Cardiac fibroblast (primary cell): Measurements from ENCODE around the gene LRRC75A.

Source experiments
- DNase-seq, 2 donors: peaks; one replicate each; pipeline versions ENCODE4 v3.0.0 to v3.0.0-alpha.2; 2010; ENCODE audit warnings: low read depth in 2 of 2
- H3K4me3 ChIP-seq, 2 donors: replicated peaks in 1 of 2; 1 replicate in 1 of 2; 2 replicates in 1 of 2; pipeline ENCODE4 v1.5.1; 2011; ENCODE audit warnings: low read depth in 2 of 2, low read length in 2 of 2, mild to moderate bottlenecking in 2 of 2, moderate library complexity in 1 of 2
- TF ChIP-seq, protein P1 (sequence below): IDR thresholded peaks from one replicate; pipeline ENCODE4 v1.5.1; 2011; ENCODE audit warnings: low read depth, mild to moderate bottlenecking, low read length, inconsistent platforms

The LRRC75A gene

DNA sequence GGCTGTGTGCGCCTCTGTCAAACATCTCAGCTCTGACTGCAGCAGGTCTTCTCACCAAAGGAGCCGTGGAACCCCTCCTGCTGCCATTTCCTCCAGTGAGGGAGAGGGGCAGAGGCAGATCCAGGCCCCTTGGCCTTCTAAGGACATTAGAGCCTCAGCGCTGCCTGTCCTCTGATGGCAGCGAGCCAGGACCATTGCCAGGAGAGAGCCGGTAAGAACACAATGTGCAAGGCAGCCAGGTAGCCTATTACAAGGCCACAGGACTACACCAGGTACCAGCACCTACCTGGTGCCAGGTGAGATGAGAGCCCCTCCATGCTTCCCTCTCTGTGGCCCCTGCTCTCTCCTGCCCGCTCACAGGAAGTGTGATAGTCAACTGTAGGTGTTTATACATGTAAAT is 11.0 kb downstream of the LRRC75A start:
- no peak overlapping the region for H3K4me3 ChIP-seq
- no peak for DNase-seq
- TF ChIP-seq, protein P1, sequence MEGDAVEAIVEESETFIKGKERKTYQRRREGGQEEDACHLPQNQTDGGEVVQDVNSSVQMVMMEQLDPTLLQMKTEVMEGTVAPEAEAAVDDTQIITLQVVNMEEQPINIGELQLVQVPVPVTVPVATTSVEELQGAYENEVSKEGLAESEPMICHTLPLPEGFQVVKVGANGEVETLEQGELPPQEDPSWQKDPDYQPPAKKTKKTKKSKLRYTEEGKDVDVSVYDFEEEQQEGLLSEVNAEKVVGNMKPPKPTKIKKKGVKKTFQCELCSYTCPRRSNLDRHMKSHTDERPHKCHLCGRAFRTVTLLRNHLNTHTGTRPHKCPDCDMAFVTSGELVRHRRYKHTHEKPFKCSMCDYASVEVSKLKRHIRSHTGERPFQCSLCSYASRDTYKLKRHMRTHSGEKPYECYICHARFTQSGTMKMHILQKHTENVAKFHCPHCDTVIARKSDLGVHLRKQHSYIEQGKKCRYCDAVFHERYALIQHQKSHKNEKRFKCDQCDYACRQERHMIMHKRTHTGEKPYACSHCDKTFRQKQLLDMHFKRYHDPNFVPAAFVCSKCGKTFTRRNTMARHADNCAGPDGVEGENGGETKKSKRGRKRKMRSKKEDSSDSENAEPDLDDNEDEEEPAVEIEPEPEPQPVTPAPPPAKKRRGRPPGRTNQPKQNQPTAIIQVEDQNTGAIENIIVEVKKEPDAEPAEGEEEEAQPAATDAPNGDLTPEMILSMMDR, result no peak

DNA sequence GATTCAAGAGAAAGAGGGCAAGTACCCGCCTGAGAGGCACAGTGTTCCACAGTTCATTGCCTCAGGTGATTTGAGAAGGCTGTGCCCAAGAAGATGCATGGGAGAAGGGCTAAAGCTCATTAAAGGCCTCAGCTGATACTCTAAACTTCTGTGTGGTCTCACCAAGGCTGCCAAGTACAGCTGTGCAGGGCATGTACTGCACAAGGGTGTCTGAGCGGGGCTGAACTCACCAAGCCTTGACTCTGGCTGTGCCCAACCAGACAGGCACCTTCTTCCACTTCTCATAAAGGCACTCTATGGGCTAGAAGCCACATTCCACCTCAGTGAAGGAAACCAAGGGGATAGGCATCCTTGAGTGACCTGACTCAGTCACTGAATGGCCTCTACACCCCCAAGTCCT is 12.7 kb downstream of the LRRC75A start:
- no peak for DNase-seq
- TF ChIP-seq, protein P1, result no peak
- no peak overlapping the region for H3K4me3 ChIP-seq

DNA sequence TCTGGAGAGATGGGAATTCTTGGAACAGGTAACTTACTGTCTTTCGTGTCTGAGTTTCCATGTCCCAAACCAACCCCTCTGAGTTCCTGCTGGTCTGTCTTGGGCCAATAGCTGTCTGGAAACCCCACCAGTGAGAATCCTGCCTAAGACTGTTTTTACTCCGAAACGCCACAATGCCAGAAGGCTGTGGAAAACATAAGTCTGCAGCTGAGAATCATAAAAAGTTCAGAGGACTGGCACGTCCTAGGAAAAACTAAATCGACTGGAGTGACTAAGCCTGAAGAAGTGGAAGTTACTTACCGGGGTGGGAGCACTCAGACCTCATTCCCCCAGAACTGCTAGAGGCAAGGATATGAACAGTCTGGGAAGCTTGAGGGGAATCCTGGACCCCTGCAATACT is 13.3 kb downstream of the LRRC75A start:
- no peak overlapping the region for H3K4me3 ChIP-seq
- DNase-seq, result no peak
- TF ChIP-seq, protein P1, result no peak

DNA sequence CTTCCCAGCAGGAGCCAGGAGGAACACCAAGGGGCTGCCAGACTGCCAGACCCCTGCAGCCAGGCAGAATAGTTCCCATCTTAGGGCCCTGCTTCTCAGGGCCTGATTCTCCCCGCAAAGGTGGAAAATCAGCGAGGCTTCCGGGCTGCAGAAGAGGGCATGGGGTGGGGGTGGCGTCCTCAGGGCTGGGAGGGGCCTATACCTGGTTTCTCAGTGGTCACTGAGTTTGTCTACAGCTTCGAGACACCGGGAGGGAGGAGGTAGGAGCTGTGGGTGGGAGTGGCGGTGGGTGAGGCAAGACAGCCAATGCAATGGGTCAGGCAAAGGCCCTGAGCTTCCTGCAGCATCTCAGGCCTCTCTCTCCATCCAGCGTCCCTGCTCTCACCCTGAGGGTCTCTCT is 14.3 kb downstream of the LRRC75A start:
- no peak overlapping the region for H3K4me3 ChIP-seq
- TF ChIP-seq, protein P1, result no peak
- no peak for DNase-seq

DNA sequence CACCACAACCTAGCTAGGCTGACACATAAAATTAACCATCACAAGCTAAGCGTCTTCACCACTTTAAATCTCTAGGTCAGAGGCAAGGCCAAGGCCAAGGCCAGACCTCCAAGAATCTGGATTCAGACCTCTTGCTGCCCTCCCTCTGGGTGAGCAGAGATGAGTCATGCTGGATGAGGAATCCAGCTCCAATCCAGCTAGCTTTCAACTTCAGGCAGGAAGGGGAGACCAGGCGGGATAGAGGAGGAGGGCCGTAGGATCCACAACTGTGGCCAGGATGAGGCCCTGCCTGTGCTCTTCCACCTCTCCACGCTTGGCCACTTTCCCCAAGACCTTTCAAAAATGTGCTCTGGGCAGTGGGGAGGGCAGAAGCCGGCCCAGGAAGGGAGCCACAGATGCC is 14.7 kb downstream of the LRRC75A start:
- no peak overlapping the region for H3K4me3 ChIP-seq
- DNase-seq, result peak; percentile 77 to 89
- TF ChIP-seq, protein P1, result no peak

DNA sequence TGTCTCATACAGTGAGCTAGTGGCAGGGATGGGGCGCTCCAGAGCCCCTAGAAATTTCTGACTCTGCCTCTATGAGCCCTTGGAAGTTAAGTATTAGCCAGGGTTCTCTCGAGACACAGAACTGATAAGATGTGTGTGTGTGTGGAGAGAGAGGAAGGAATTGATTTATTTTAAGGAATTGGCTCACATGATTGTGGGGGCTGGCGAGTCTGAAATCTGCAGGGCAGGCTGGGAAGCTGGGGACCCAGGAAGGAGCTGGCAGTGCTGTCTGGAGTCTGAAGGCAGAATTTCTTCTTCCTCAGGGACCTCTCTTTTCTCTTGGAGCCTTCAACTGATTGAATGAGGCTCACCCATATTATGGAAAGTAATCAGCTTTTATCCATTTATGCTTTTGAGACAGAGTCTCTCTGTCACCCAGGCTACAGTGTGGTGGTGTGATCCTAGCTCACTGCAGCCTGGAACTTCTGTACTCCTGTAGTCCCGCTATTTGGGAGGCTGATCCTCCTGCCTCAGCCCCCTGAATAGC is 16.8 kb downstream of the LRRC75A start:
- H3K4me3 ChIP-seq, result no peak overlapping the region
- TF ChIP-seq, protein P1, result no peak
- no peak for DNase-seq
